ENCODE results near the gene COPB1.
"Not testable (repeated sequence)": the region's sequence is repeated elsewhere in the genome, so short reads cannot be mapped to it uniquely, and the experiment has no call there.

COPB1 gene

GRCh38 chr11:14538271-14538925 is 38.8 kb upstream of the COPB1 start:
- TF ChIP-seq EZH2 (IDR thresholded peaks at IDR 0.05; ENCODE audit: borderline replicate concordance, low read depth, low read length, severe bottlenecking): no peak
- TF ChIP-seq, protein P1, sequence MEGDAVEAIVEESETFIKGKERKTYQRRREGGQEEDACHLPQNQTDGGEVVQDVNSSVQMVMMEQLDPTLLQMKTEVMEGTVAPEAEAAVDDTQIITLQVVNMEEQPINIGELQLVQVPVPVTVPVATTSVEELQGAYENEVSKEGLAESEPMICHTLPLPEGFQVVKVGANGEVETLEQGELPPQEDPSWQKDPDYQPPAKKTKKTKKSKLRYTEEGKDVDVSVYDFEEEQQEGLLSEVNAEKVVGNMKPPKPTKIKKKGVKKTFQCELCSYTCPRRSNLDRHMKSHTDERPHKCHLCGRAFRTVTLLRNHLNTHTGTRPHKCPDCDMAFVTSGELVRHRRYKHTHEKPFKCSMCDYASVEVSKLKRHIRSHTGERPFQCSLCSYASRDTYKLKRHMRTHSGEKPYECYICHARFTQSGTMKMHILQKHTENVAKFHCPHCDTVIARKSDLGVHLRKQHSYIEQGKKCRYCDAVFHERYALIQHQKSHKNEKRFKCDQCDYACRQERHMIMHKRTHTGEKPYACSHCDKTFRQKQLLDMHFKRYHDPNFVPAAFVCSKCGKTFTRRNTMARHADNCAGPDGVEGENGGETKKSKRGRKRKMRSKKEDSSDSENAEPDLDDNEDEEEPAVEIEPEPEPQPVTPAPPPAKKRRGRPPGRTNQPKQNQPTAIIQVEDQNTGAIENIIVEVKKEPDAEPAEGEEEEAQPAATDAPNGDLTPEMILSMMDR (IDR thresholded peaks at IDR 0.05; ENCODE audit: borderline replicate concordance, extremely low read depth, low read length, poor library complexity, severe bottlenecking): no peak
- H3K4me3 ChIP-seq (ENCODE audit: low read depth in 1 of 2, low read length in 2 of 2): no peak overlapping the region
- H3K79me2 ChIP-seq (ENCODE audit: insufficient read depth, low read length): no peaks in the 10 kb centered on the region
- no peak for ATAC-seq (ENCODE audit: insufficient read depth, low read depth)
- H3K9ac ChIP-seq (ENCODE audit: low read depth, low read length): no peak overlapping the region
- DNase-seq: no peak
- no peaks in the 10 kb centered on the region for H4K20me1 ChIP-seq (ENCODE audit: insufficient read depth, low read length)
- H3K4me1 ChIP-seq (ENCODE audit: insufficient read depth, low read length): peaks cover 12% of the 10 kb centered on the region
- no peak overlapping the region for H2AFZ ChIP-seq (ENCODE audit: low read depth, low read length)
- H3K9me3 ChIP-seq (ENCODE audit: insufficient read depth, low read length, severe bottlenecking): no peaks in the 10 kb centered on the region
- peak overlapping the region; percentile 41; the same call in 1 of the 2 replicates for H3K27ac ChIP-seq (ENCODE audit: low read length)
- no peak overlapping the region for H3K4me2 ChIP-seq (ENCODE audit: insufficient read depth, low read length)
- H3K27me3 ChIP-seq (ENCODE audit: insufficient read depth, low read length, poor library complexity): no peaks in the 10 kb centered on the region
- no peaks in the 10 kb centered on the region for H3K36me3 ChIP-seq (ENCODE audit: insufficient read depth, low read length)

DNA sequence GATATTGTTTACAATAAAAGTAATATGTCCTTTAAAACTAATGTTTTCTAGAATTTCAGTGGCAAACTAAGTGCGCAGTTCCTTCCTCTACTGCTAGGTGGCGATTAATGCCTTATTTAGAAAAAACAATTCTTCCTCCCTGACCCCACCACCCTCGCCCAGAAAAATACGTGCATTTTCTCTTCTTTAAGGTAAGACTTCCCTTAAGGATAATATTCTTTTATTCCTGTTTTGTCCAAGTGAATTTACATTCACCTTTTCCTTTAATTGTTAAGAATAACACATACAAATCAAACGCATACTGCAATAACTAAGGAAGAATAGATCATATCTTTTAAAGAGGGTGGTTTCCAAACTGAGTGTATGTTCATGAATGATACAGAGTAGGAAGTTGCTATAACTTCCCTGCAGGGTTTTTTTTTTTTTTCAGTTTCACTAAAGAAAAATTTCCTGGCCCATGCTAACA is 37.6 kb upstream of the COPB1 start:
- H3K27me3 ChIP-seq (ENCODE audit: insufficient read depth, low read length, poor library complexity): no peaks in the 10 kb centered on the region
- no peaks in the 10 kb centered on the region for H4K20me1 ChIP-seq (ENCODE audit: insufficient read depth, low read length)
- H3K79me2 ChIP-seq (ENCODE audit: insufficient read depth, low read length): no peaks in the 10 kb centered on the region
- no peaks in the 10 kb centered on the region for H3K36me3 ChIP-seq (ENCODE audit: insufficient read depth, low read length)
- TF ChIP-seq, protein P1 (IDR thresholded peaks at IDR 0.05; ENCODE audit: borderline replicate concordance, extremely low read depth, low read length, poor library complexity, severe bottlenecking): peak; percentile 95
- no peak for TF ChIP-seq EZH2 (IDR thresholded peaks at IDR 0.05; ENCODE audit: borderline replicate concordance, low read depth, low read length, severe bottlenecking)
- peak overlapping the region; percentile 77 for H3K27ac ChIP-seq (ENCODE audit: low read length)
- H3K4me2 ChIP-seq (ENCODE audit: insufficient read depth, low read length): peak overlapping the region; percentile 78
- H2AFZ ChIP-seq (ENCODE audit: low read depth, low read length): peak overlapping the region; percentile 74
- peaks cover 12% of the 10 kb centered on the region for H3K4me1 ChIP-seq (ENCODE audit: insufficient read depth, low read length)
- DNase-seq (peak; percentile 56), ATAC-seq (ENCODE audit: insufficient read depth, low read depth) (peak; percentile 82)
- H3K9ac ChIP-seq (ENCODE audit: low read depth, low read length): peak overlapping the region; percentile 35
- H3K4me3 ChIP-seq (ENCODE audit: low read depth in 1 of 2, low read length in 2 of 2): peak overlapping the region in 1 of 2 experiments; percentile 48; a peak in 2 of 4 replicates
- H3K9me3 ChIP-seq (ENCODE audit: insufficient read depth, low read length, severe bottlenecking): no peaks in the 10 kb centered on the region

GRCh38 chr11:14535166-14535565 is 35.6 kb upstream of the COPB1 start:
- not testable (repeated sequence) for H2AFZ ChIP-seq (ENCODE audit: low read depth, low read length); DNase-seq; H3K9me3 ChIP-seq (ENCODE audit: insufficient read depth, low read length, severe bottlenecking); H3K4me2 ChIP-seq (ENCODE audit: insufficient read depth, low read length); H3K27me3 ChIP-seq (ENCODE audit: insufficient read depth, low read length, poor library complexity); H3K9ac ChIP-seq (ENCODE audit: low read depth, low read length); H3K36me3 ChIP-seq (ENCODE audit: insufficient read depth, low read length); ATAC-seq (ENCODE audit: insufficient read depth, low read depth); H4K20me1 ChIP-seq (ENCODE audit: insufficient read depth, low read length); H3K27ac ChIP-seq (ENCODE audit: low read length); H3K4me3 ChIP-seq (ENCODE audit: low read depth in 1 of 2, low read length in 2 of 2); H3K79me2 ChIP-seq (ENCODE audit: insufficient read depth, low read length)
- peaks cover 12% of the 10 kb centered on the region for H3K4me1 ChIP-seq (ENCODE audit: insufficient read depth, low read length)

- Histone ChIP-seq H2AFZ (ENCODE audit: low read depth, low read length) (no peak overlapping the region), H3K4me1 (ENCODE audit: insufficient read depth, low read length) (no peaks in the 10 kb centered on the region), H4K20me1 (ENCODE audit: insufficient read depth, low read length) (no peaks in the 10 kb centered on the region), H3K4me2 (ENCODE audit: insufficient read depth, low read length) (no peak overlapping the region), H3K36me3 (ENCODE audit: insufficient read depth, low read length) (no peaks in the 10 kb centered on the region), H3K27ac (ENCODE audit: low read length) (no peak overlapping the region), H3K9me3 (ENCODE audit: insufficient read depth, low read length, severe bottlenecking) (no peaks in the 10 kb centered on the region), H3K4me3 (ENCODE audit: low read depth in 1 of 2, low read length in 2 of 2) (no peak overlapping the region), H3K27me3 (ENCODE audit: insufficient read depth, low read length, poor library complexity) (no peaks in the 10 kb centered on the region), H3K79me2 (ENCODE audit: insufficient read depth, low read length) (no peaks in the 10 kb centered on the region), H3K9ac (ENCODE audit: low read depth, low read length) (no peak overlapping the region)
- DNase-seq (no peak), ATAC-seq (ENCODE audit: insufficient read depth, low read depth) (no peak)
- no peak for TF ChIP-seq EZH2 (IDR thresholded peaks at IDR 0.05; ENCODE audit: borderline replicate concordance, low read depth, low read length, severe bottlenecking)
- TF ChIP-seq, protein P1 (IDR thresholded peaks at IDR 0.05; ENCODE audit: borderline replicate concordance, extremely low read depth, low read length, poor library complexity, severe bottlenecking): no peak
These were observed 30.3 kb upstream of the COPB1 start for GRCh38 chr11:14529951-14530350.

Data from DND-41 (cell line).